Large intestine (tissue), 3 donors: ENCODE data around the gene PUS7L. TPM values are rescaled to one million over a fixed set of nuclear protein-coding genes. Genes with fewer than 3 reads are reported as not detected.

Source experiments
- DNase-seq, 2 donors: peaks; one replicate each; pipeline versions ENCODE4 v3.0.0 to v3.0.0-alpha.2; 2013
- H3K27ac ChIP-seq: one replicate; pipeline ENCODE4 v1.5.1; 2013; ENCODE audit warnings: low read length
- H3K27me3 ChIP-seq: 2 replicates; pipeline ENCODE4 v1.6.1; 2013; ENCODE audit warnings: low read length; ENCODE audit not compliant: control insufficient read depth, insufficient read depth
- H3K36me3 ChIP-seq: 2 replicates; pipeline ENCODE4 v1.6.1; 2013; ENCODE audit warnings: low read length; ENCODE audit not compliant: control insufficient read depth, insufficient read depth
- H3K4me1 ChIP-seq: one replicate; pipeline ENCODE4 v1.6.1; 2013; ENCODE audit warnings: low read length; ENCODE audit not compliant: control insufficient read depth, insufficient read depth
- H3K4me3 ChIP-seq: one replicate; pipeline ENCODE4 v1.5.1; 2013; ENCODE audit warnings: low read length
- H3K9me3 ChIP-seq: one replicate; pipeline ENCODE4 v1.6.1; 2013; ENCODE audit warnings: mild to moderate bottlenecking, low read depth, low read length, moderate library complexity; ENCODE audit not compliant: control insufficient read depth
- WGBS: methylation state at CpG from one replicate; pipeline ENCODE4 v1.1.5; 2013; ENCODE audit warnings: low lambda C conversion rate; ENCODE audit not compliant: insufficient coverage; 5-methylcytosine and 5-hydroxymethylcytosine counted together
- polyA plus RNA-seq: library from polyadenylated mRNA; unstranded; fragments of 120-200 nt; gene quantifications from one replicate; pipeline ENCODE4 v1.2.1, GENCODE V29; 2013

PUS7L gene
- polyA plus RNA-seq, 1 donor = 8.7 TPM

DNA sequence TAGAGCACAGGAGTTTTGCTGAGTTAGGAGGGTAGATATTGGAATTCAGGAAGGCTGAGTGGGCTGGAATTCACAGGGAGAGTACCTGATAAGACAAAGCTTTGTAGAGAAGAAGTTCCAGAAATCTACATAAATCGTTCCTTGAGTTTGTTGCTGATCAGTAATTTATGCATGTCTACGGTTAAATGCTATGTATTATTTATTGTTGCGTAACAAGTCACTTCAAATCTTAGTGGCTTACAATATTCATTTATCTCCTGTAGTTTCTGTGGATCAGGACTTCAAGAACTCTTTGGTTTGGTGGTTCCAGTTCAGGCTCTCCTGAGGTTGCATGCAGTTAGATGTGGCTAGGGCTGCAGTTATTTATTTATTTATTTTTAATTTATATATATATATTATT is 7.8 kb downstream of the PUS7L start:
- H3K4me1 ChIP-seq = no peaks in the 10 kb centered on the region
- peaks cover 2% of the 10 kb centered on the region for H3K36me3 ChIP-seq
- H3K4me3 ChIP-seq = no peak overlapping the region
- H3K27ac ChIP-seq = no peak overlapping the region
- no CpG with 5 or more reads among the region's 3 CpGs for WGBS
- no peaks in the 10 kb centered on the region for H3K27me3 ChIP-seq
- H3K9me3 ChIP-seq = no peaks in the 10 kb centered on the region
- DNase-seq = no peak

DNA sequence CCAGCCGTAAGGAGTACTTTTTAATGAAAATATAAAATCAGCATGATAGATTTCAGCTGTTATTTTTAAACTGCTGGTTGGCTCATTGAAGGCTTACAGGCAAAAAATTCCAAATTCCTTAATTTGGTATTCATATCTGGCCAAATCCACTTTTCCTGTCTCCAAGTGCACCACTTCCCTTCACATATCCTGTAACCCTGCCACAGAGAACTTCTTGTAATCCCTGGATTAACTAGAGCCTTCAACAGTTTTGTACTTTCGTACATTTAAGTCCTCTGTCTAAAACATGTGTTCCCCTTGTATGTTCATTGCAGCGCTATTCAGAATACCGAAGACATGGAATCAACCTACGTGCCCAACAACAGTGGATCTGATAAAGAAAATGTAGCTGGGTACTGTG is 9.6 kb downstream of the PUS7L start:
- no peaks in the 10 kb centered on the region for H3K9me3 ChIP-seq
- no peak for DNase-seq
- H3K36me3 ChIP-seq = peaks cover 7% of the 10 kb centered on the region
- no peak overlapping the region for H3K4me3 ChIP-seq
- no peaks in the 10 kb centered on the region for H3K4me1 ChIP-seq
- 100% methylated on average over 1 of the region's 5 CpGs for WGBS
- H3K27ac ChIP-seq = no peak overlapping the region
- H3K27me3 ChIP-seq = no peaks in the 10 kb centered on the region

DNA sequence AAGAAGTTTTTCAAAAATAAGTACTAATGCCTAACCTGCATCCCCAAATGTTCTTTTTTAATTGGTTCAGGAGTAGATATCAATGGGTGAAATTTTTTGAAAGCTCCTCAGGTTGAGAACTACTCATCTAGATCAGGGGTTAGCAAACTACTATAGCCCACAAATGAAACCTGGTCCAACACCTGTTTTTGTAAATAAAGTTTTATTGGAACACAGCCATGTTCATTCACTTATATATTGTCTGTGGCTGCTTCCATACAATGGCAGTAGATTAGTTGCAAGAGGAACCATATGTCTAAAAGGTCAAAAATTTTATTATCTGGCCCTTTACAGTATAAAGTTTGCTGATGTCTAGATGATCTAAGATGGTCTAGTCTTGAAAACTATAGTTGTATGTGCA is 13.8 kb downstream of the PUS7L start:
- H3K36me3 ChIP-seq = peaks cover 13% of the 10 kb centered on the region
- no peak overlapping the region for H3K4me3 ChIP-seq
- no peak overlapping the region for H3K27ac ChIP-seq
- no peak for DNase-seq
- H3K27me3 ChIP-seq = no peaks in the 10 kb centered on the region
- H3K4me1 ChIP-seq = no peaks in the 10 kb centered on the region
- no peaks in the 10 kb centered on the region for H3K9me3 ChIP-seq

DNA sequence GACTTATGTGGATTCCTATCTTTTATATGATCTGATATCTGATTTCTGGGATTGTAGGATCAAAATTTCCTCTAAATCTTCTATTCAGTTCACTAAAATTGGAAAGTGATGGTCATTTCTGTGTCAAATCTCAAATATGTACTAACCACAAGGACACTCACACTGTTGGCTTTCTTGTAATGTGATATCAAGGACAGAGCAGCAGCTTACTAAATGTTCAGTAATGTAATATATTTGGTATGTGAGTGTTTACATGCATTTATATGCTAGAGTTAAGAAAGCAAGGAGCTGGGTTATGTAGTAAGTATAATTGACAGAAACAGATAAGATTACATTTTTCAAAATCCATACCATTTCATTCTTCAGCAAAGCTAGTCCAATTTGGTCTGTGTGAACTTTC is 16.5 kb downstream of the PUS7L start:
- Histone ChIP-seq H3K27ac (no peak overlapping the region), H3K4me1 (no peaks in the 10 kb centered on the region), H3K9me3 (no peaks in the 10 kb centered on the region), H3K4me3 (no peak overlapping the region), H3K36me3 (peaks cover 17% of the 10 kb centered on the region), H3K27me3 (no peaks in the 10 kb centered on the region)
- no peak for DNase-seq

DNA sequence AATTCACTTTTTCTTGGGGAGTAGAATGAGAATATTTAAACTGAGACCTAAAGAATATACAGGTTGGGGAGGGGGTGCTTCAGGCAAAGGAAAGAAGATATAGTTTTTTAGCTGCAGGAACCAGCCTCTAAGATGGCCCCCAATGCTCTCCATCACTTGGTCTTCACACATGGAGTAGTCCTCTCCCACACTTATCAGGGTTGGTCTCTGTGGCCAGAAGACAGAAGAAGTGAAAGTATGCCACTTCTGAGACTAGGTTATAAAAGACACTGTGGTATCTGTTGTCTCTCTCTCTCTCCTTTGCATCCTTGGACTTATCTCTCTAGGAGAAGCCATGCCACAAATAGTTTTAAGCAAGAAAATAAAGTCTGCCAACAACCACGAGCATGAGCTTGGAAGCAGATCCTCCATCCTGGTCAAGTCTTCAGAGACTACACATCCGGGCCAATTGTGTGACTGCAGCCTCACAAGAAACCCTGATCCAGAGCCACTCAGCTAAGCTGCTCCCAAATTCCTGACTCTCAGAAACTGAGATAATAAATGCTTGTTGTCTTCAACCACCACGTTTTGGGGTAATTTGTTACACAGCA is 18.0 kb downstream of the PUS7L start:
- Histone ChIP-seq H3K4me3 (no peak overlapping the region), H3K9me3 (no peaks in the 10 kb centered on the region), H3K27ac (no peak overlapping the region), H3K27me3 (no peaks in the 10 kb centered on the region), H3K4me1 (no peaks in the 10 kb centered on the region), H3K36me3 (peaks cover 22% of the 10 kb centered on the region)
- no CpG with 5 or more reads among the region's 3 CpGs for WGBS
- no peak for DNase-seq

DNA sequence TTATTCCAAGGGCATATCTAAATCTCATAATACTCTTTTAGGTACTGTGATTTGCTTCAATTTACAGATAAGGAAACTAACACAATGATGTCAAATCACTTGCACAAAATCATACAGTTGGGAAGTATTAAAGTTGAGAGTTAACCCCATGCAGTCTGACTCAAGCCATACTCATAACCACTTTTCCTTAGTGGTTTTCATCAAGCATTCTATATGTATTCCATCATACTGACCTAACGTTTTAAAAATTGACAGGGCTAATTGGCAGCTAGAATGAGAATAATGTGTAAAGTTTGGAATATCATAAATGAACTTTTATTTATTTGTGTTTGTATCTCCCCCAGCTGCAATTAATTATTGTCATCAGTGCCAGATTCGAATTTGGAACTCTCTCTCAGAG is 20.9 kb downstream of the PUS7L start:
- Histone ChIP-seq H3K27ac (no peak overlapping the region), H3K36me3 (peaks cover 16% of the 10 kb centered on the region), H3K4me3 (no peak overlapping the region), H3K4me1 (no peaks in the 10 kb centered on the region), H3K9me3 (no peaks in the 10 kb centered on the region), H3K27me3 (no peaks in the 10 kb centered on the region)
- 100% methylated on average over 2 of the region's 2 CpGs for WGBS
- no peak for DNase-seq

DNA sequence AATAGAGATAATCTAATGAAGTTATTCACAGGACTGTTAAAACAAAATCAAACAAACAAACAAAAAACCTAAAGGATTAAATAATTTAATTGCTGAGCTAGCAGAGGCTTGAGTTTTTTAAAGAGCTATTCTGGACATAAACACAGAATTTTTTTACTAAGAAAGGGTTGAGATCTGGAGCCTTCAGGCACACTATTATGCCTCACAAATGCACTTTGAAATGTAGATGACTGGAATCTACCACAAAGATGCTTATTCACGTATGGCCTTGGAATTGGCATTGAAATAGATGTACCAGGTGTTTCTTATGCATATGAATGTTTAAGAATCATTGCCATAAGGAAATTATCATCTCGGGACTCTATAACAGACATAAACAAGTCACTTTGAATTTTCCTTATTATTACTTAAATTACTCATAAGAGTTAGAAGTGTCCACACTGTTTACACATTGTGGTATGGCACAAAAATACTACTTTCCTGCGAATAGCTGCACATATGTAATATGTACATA is 21.6 kb downstream of the PUS7L start:
- Histone ChIP-seq H3K4me1 (no peaks in the 10 kb centered on the region), H3K4me3 (no peak overlapping the region), H3K9me3 (no peaks in the 10 kb centered on the region), H3K27me3 (no peaks in the 10 kb centered on the region), H3K27ac (no peak overlapping the region), H3K36me3 (peaks cover 18% of the 10 kb centered on the region)
- no peak for DNase-seq
- WGBS = no CpG with 5 or more reads among the region's 3 CpGs

DNA sequence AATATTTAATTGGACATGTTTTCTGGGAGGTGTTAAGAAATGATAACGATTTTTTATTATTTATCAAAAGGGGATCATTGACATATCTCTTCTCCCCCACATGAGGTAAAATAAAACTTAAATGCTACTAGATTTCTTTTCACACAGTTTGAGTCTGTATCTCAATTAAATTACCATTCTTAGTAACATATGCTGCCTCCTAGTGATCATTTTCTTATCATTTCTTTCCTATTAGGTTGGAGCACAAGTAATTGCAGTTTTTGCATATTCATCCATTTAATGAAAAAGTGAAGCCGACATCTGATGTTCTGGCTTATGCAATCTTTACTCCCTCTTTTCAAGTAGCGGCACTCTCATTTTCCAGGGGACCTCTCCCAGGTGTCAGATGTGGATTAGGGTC is 24.9 kb downstream of the PUS7L start:
- Histone ChIP-seq H3K4me1 (no peaks in the 10 kb centered on the region), H3K9me3 (no peaks in the 10 kb centered on the region), H3K27me3 (no peaks in the 10 kb centered on the region), H3K27ac (no peak overlapping the region), H3K4me3 (no peak overlapping the region), H3K36me3 (peaks cover 17% of the 10 kb centered on the region)
- no CpG with 5 or more reads among the region's 3 CpGs for WGBS
- DNase-seq = no peak

DNA sequence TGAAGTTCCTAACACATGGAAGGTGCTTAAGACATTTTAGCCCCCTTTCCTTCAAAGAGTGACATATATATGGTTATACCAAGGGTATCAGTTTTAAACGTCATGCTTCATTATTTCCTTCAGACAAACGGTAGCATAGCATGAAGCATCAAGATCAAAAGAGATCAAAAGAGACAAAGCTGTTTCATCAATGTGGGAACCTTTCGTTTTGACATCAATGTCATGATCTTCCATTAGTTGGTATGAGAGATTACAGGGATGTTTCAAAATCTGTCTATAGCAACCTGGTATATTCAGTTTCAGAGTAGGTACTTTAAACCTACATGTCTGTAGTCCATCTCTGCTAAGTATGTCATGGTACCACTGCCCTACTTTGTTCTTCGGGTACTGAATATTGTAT is 28.3 kb downstream of the PUS7L start:
- Histone ChIP-seq H3K4me3 (no peak overlapping the region), H3K27ac (no peak overlapping the region), H3K27me3 (no peaks in the 10 kb centered on the region), H3K9me3 (no peaks in the 10 kb centered on the region), H3K4me1 (no peaks in the 10 kb centered on the region), H3K36me3 (peaks cover 7% of the 10 kb centered on the region)
- no peak for DNase-seq
- WGBS = no CpG with 5 or more reads among the region's 4 CpGs

DNA sequence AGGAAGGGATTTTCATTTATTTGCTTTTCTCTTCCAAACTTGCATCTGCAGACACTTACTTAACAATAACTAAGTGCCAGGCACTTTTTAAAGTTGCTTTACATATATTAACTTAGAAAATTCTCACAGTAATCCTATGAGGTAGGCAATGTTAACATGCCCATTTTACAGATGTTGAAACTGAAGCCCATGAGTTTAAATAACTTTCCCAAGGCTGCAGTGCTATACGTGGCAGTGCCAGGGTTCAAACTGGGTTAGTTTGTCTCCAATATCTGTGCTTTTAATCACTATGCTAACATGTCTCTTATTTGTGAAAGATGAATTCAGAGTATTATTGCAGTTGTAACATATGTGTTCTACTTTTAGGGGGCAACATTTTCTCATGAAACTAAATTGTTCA is 29.9 kb downstream of the PUS7L start:
- no peaks in the 10 kb centered on the region for H3K27me3 ChIP-seq
- no peak for DNase-seq
- no peaks in the 10 kb centered on the region for H3K4me1 ChIP-seq
- no peaks in the 10 kb centered on the region for H3K9me3 ChIP-seq
- H3K27ac ChIP-seq = no peak overlapping the region
- H3K4me3 ChIP-seq = no peak overlapping the region
- no CpG with 5 or more reads among the region's 1 CpG for WGBS
- peaks cover 4% of the 10 kb centered on the region for H3K36me3 ChIP-seq

DNA sequence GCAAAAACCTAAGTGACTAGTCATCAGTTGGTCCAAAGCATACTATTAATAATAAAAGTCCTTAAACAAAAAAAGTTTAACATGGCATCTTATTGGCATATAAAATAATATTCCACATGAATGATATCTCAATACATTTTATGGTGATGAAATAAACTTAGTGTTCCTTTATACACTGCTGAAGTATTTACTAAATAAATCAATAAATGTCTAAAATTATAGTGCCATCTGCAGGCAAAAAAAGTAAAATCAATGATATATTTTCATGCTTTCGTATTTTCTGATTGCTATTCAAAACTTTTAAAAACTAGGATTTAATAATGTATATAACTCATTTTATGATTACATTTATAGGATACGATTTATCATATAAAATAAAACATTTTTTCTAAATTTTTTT is 30.5 kb downstream of the PUS7L start:
- WGBS = 80% methylated on average over 2 of the region's 2 CpGs
- H3K27me3 ChIP-seq = no peaks in the 10 kb centered on the region
- no peak for DNase-seq

More for the DNA sequence above, 30.5 kb downstream of the PUS7L start:
- Histone ChIP-seq H3K36me3 (peaks cover 4% of the 10 kb centered on the region), H3K4me1 (no peaks in the 10 kb centered on the region), H3K4me3 (no peak overlapping the region), H3K27ac (no peak overlapping the region), H3K9me3 (no peaks in the 10 kb centered on the region)
